MM.1S (cell line): Measurements from ENCODE around the gene WNT3.
A peak's percentile ranks its signal among the peaks of the same experiment; 100 is the strongest.

ENCODE experiments used
- DNase-seq: peaks from one replicate; pipeline ENCODE4 v3.0.0-alpha.2; 2015
- H2AFZ ChIP-seq: fragments of 300-600 bp; sonication (generic); 2 replicates; pipeline ENCODE4 v1.6.0; 2016; ENCODE audit warnings: antibody characterized with exemption, low read length
- H3F3A ChIP-seq: fragments of 300-600 bp; sonication (generic); 2 replicates; pipeline ENCODE4 v1.6.1; 2016; ENCODE audit warnings: mild to moderate bottlenecking, antibody characterized with exemption, low read length, moderate library complexity, mixed read lengths; ENCODE audit not compliant: insufficient read depth
- H3K27ac ChIP-seq: fragments of 300-600 bp; sonication (generic); 2 replicates; pipeline ENCODE4 v1.5.1; 2016; ENCODE audit warnings: mild to moderate bottlenecking, low read length
- H3K27me3 ChIP-seq: fragments of 300-600 bp; sonication (generic); replicated peaks from 2 replicates; pipeline ENCODE4 v1.6.0; 2016; ENCODE audit warnings: low read length; ENCODE audit not compliant: insufficient read depth
- H3K36me3 ChIP-seq: fragments of 300-600 bp; sonication (generic); replicated peaks from 2 replicates; pipeline ENCODE4 v1.6.1; 2016; ENCODE audit warnings: mild to moderate bottlenecking, low read length, mixed read lengths; ENCODE audit not compliant: insufficient read depth
- H3K4me1 ChIP-seq: fragments of 300-600 bp; sonication (generic); 2 replicates; pipeline ENCODE4 v1.6.1; 2016; ENCODE audit warnings: low read length, mixed read lengths
- H3K4me2 ChIP-seq: fragments of 300-600 bp; sonication (generic); 2 replicates; pipeline ENCODE4 v1.6.0; 2016; ENCODE audit warnings: low read depth, low read length
- H3K4me3 ChIP-seq: fragments of 300-600 bp; sonication (generic); 2 replicates; pipeline ENCODE4 v1.5.1; 2016; ENCODE audit warnings: low read length, mixed read lengths
- H3K79me2 ChIP-seq: fragments of 300-600 bp; sonication (generic); 2 replicates; pipeline ENCODE4 v1.6.1; 2016; ENCODE audit warnings: mixed run types, low read length, mixed read lengths
- H3K9ac ChIP-seq: fragments of 300-600 bp; sonication (generic); 2 replicates; pipeline ENCODE4 v1.6.1; 2016; ENCODE audit warnings: low read length, mixed read lengths
- H3K9me2 ChIP-seq: fragments of 300-600 bp; sonication (generic); replicated peaks from 2 replicates; pipeline ENCODE4 v1.6.1; 2016; ENCODE audit warnings: mild to moderate bottlenecking, low read length, mixed read lengths; ENCODE audit not compliant: insufficient read depth
- H3K9me3 ChIP-seq: fragments of 300-600 bp; sonication (generic); replicated peaks from 2 replicates; pipeline ENCODE4 v1.6.1; 2016; ENCODE audit warnings: mild to moderate bottlenecking, low read length, mixed read lengths; ENCODE audit not compliant: insufficient read depth
- H4K20me1 ChIP-seq: fragments of 300-600 bp; sonication (generic); 2 replicates; pipeline ENCODE4 v1.6.1; 2016; ENCODE audit warnings: mild to moderate bottlenecking, low read length, moderate library complexity, mixed read lengths; ENCODE audit not compliant: insufficient read depth
- CTCF ChIP-seq: fragments of 300-600 bp; sonication (generic); IDR thresholded peaks from 2 replicates; pipeline ENCODE4 v1.5.1; 2016; ENCODE audit warnings: antibody characterized with exemption, low read length, mixed read lengths
- EZH2 ChIP-seq: fragments of 300-600 bp; sonication (generic); optimal IDR thresholded peaks from 2 replicates; pipeline ENCODE3; 2017; ENCODE audit warnings: low read depth, mild to moderate bottlenecking, antibody characterized with exemption, low read length, mixed read lengths
- EZH2phosphoT487 ChIP-seq: fragments of 300-600 bp; sonication (generic); IDR thresholded peaks from 2 replicates; pipeline ENCODE4 v1.6.1; 2018; ENCODE audit warnings: antibody characterized with exemption, low read length

Gene WNT3

GRCh38 chr17:46772475-46773220 lies 45.8 kb downstream of the WNT3 start:
- H3K9me2 ChIP-seq = no peaks in the 10 kb centered on the region
- TF ChIP-seq EZH2phosphoT487 (no peak), EZH2 (no peak), CTCF (no peak)
- H3K4me1 ChIP-seq = 0 out of 2 replicates have a peak, but pooled peaks cover 5% of the 10 kb centered on the region
- H3K27ac ChIP-seq = no peak overlapping the region
- peak overlapping the region; percentile 17; the same call in 1 of the 2 replicates for H2AFZ ChIP-seq
- H3K9me3 ChIP-seq = no peaks in the 10 kb centered on the region
- no peaks in the 10 kb centered on the region for H3F3A ChIP-seq
- H3K4me2 ChIP-seq = peak overlapping the region; percentile 89; the same call in 1 of the 2 replicates
- H3K9ac ChIP-seq = no peak overlapping the region
- peaks cover 62% of the 10 kb centered on the region for H3K27me3 ChIP-seq
- H3K36me3 ChIP-seq = no peaks in the 10 kb centered on the region
- no peak for DNase-seq
- peak overlapping the region; percentile 57 for H3K4me3 ChIP-seq
- no peaks in the 10 kb centered on the region for H4K20me1 ChIP-seq
- no peaks in the 10 kb centered on the region for H3K79me2 ChIP-seq

GRCh38 chr17:46771561-46772474 lies 46.7 kb downstream of the WNT3 start:
- H3K4me2 ChIP-seq = peak overlapping the region; percentile 89
- peak overlapping the region; percentile 57 for H3K4me3 ChIP-seq
- H3K9me3 ChIP-seq = no peaks in the 10 kb centered on the region
- H4K20me1 ChIP-seq = no peaks in the 10 kb centered on the region
- H3K27me3 ChIP-seq = peaks cover 54% of the 10 kb centered on the region
- H2AFZ ChIP-seq = peak overlapping the region; percentile 17; the same call in 1 of the 2 replicates
- H3K27ac ChIP-seq = no peak overlapping the region
- H3K9me2 ChIP-seq = no peaks in the 10 kb centered on the region
- H3K36me3 ChIP-seq = no peaks in the 10 kb centered on the region
- H3K79me2 ChIP-seq = no peaks in the 10 kb centered on the region
- no peak for TF ChIP-seq EZH2
- TF ChIP-seq CTCF = no peak
- TF ChIP-seq EZH2phosphoT487 = no peak
- no peaks in the 10 kb centered on the region for H3F3A ChIP-seq
- H3K4me1 ChIP-seq = 0 out of 2 replicates have a peak, but pooled peaks cover 5% of the 10 kb centered on the region
- no peak for DNase-seq
- no peak overlapping the region for H3K9ac ChIP-seq

- Histone ChIP-seq H3K4me2 (peak overlapping the region; percentile 43), H3K9me2 (no peaks in the 10 kb centered on the region), H3K36me3 (no peaks in the 10 kb centered on the region), H2AFZ (peak overlapping the region; percentile 36; the same call in 1 of the 2 replicates), H3K9me3 (no peaks in the 10 kb centered on the region), H3K79me2 (no peaks in the 10 kb centered on the region), H3K27me3 (peaks cover 48% of the 10 kb centered on the region), H3K9ac (no peak overlapping the region), H3F3A (no peaks in the 10 kb centered on the region), H3K4me3 (peak overlapping the region; percentile 42), H4K20me1 (no peaks in the 10 kb centered on the region), H3K4me1 (0 out of 2 replicates have a peak, but pooled peaks cover 5% of the 10 kb centered on the region), H3K27ac (no peak overlapping the region)
- no peak for DNase-seq
- TF ChIP-seq EZH2 (no peak), EZH2phosphoT487 (no peak), CTCF (no peak)
Measured at GRCh38 chr17:46770818-46771560, 47.5 kb downstream of the WNT3 start.
